ENCODE measurements around the gene GGCX. TPM values are rescaled to one million over a fixed set of nuclear protein-coding genes. Genes with fewer than 3 reads are reported as not detected.
A peak's percentile ranks its signal among the peaks of the same experiment; 100 is the strongest.

Gene GGCX
- total RNA-seq, 3 donors from 2014 or later (not counting 1 experiment from before 2014, with no cell fraction given): 21.3 to 21.7 (median 21.4) TPM

GRCh38 chr2:85591563-85591962, 30.3 kb upstream of the GGCX start:
- Mint-ChIP-seq H3K9me3 (no peaks in the 10 kb centered on the region), H3K4me1 (peaks cover 38 to 46% of the 10 kb centered on the region in 2 donors), H3K36me3 (no peaks in the 10 kb centered on the region), H3K27me3 (ENCODE audit: low read depth in 2 of 2) (no peaks in the 10 kb centered on the region), H3K27ac (peak overlapping the region in 1 of 2 donors; percentile 36), H3K4me3 (peak overlapping the region; percentile 40)
- no peaks in the 10 kb centered on the region for H3K36me3 ChIP-seq (ENCODE audit: control insufficient read depth, insufficient read depth, low read length)
- H3K9me3 ChIP-seq (ENCODE audit: control insufficient read depth, insufficient read depth, low read length): no peaks in the 10 kb centered on the region
- intact Hi-C loops (cut with micrococcal nuclease): no loop called here
- peaks cover 28% of the 10 kb centered on the region for H3K4me1 ChIP-seq (ENCODE audit: control insufficient read depth, insufficient read depth, low read length)
- no peak for ATAC-seq
- no peak overlapping the region for H3K4me3 ChIP-seq (ENCODE audit: low read length)
- H3K27me3 ChIP-seq (ENCODE audit: control insufficient read depth, insufficient read depth, low read length): no peaks in the 10 kb centered on the region
- DNase-seq: no peak
- no peak for TF ChIP-seq CTCF (IDR thresholded peaks at IDR 0.05)
- no peak overlapping the region for H3K27ac ChIP-seq (ENCODE audit: low read length)
- WGBS (ENCODE audit: insufficient coverage): 93% methylated on average over 12 of the region's 12 CpGs

GRCh38 chr2:85590950-85591349, 29.7 kb upstream of the GGCX start:
- TF ChIP-seq CTCF (IDR thresholded peaks at IDR 0.05): no peak
- Mint-ChIP-seq H3K4me3 (no peak overlapping the region), H3K4me1 (peaks cover 32 to 42% of the 10 kb centered on the region in 2 donors), H3K36me3 (no peaks in the 10 kb centered on the region), H3K9me3 (no peaks in the 10 kb centered on the region), H3K27ac (no peak overlapping the region), H3K27me3 (ENCODE audit: low read depth in 2 of 2) (no peaks in the 10 kb centered on the region)
- no peaks in the 10 kb centered on the region for H3K27me3 ChIP-seq (ENCODE audit: control insufficient read depth, insufficient read depth, low read length)
- intact Hi-C loops (cut with micrococcal nuclease): no loop called here
- DNase-seq (no peak), ATAC-seq (no peak)
- no peaks in the 10 kb centered on the region for H3K9me3 ChIP-seq (ENCODE audit: control insufficient read depth, insufficient read depth, low read length)
- H3K27ac ChIP-seq (ENCODE audit: low read length): no peak overlapping the region
- peaks cover 22% of the 10 kb centered on the region for H3K4me1 ChIP-seq (ENCODE audit: control insufficient read depth, insufficient read depth, low read length)
- 94% methylated on average over 2 of the region's 2 CpGs for WGBS (ENCODE audit: insufficient coverage)
- no peak overlapping the region for H3K4me3 ChIP-seq (ENCODE audit: low read length)
- no peaks in the 10 kb centered on the region for H3K36me3 ChIP-seq (ENCODE audit: control insufficient read depth, insufficient read depth, low read length)

GRCh38 chr2:85589982-85590791, 28.9 kb upstream of the GGCX start:
- H3K4me3 Mint-ChIP-seq: no peak overlapping the region
- H3K27ac ChIP-seq (ENCODE audit: low read length): no peak overlapping the region
- no peak overlapping the region for H3K27ac Mint-ChIP-seq
- no peak overlapping the region for H3K4me3 ChIP-seq (ENCODE audit: low read length)
- no peaks in the 10 kb centered on the region for H3K9me3 ChIP-seq (ENCODE audit: control insufficient read depth, insufficient read depth, low read length)
- H3K4me1 Mint-ChIP-seq: peaks cover 32 to 42% of the 10 kb centered on the region in 2 donors
- no peak for TF ChIP-seq CTCF (IDR thresholded peaks at IDR 0.05)
- no peaks in the 10 kb centered on the region for H3K36me3 ChIP-seq (ENCODE audit: control insufficient read depth, insufficient read depth, low read length)
- no peaks in the 10 kb centered on the region for H3K36me3 Mint-ChIP-seq
- no peak for ATAC-seq
- H3K4me1 ChIP-seq (ENCODE audit: control insufficient read depth, insufficient read depth, low read length): peaks cover 26% of the 10 kb centered on the region
- intact Hi-C loops (cut with micrococcal nuclease): no loop called here
- no peak for DNase-seq
- H3K9me3 Mint-ChIP-seq: no peaks in the 10 kb centered on the region
- no peaks in the 10 kb centered on the region for H3K27me3 Mint-ChIP-seq (ENCODE audit: low read depth in 2 of 2)
- no peaks in the 10 kb centered on the region for H3K27me3 ChIP-seq (ENCODE audit: control insufficient read depth, insufficient read depth, low read length)
- 68% methylated on average over 7 of the region's 7 CpGs for WGBS (ENCODE audit: insufficient coverage)

Data from natural killer cell (primary cell).